ENCODE results near the gene IL4R. TPM values are rescaled to one million over a fixed set of nuclear protein-coding genes. Genes with fewer than 3 reads are reported as not detected.

The IL4R gene
- total RNA-seq, 6 experiments from 2014 or later, result 38.8 to 147 (median 46.9) TPM

DNA sequence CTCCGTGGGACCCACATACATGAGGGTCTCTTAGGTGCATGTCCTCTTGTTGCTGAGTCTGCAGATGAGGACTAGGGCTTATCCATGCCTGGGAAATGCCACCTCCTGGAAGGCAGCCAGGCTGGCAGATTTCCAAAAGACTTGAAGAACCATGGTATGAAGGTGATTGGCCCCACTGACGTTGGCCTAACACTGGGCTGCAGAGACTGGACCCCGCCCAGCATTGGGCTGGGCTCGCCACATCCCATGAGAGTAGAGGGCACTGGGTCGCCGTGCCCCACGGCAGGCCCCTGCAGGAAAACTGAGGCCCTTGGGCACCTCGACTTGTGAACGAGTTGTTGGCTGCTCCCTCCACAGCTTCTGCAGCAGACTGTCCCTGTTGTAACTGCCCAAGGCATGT lies 50.0 kb downstream of the IL4R start:
- Histone ChIP-seq H3K4me3 (peak overlapping the region in 1 of 3 donors; percentile 21), H3K4me1 (peaks cover 0 to 41% (median 22%) of the 10 kb centered on the region in 4 donors), H3K27ac (peak overlapping the region; percentile 51 to 86 (median 72)), H3K9me3 (no peaks in the 10 kb centered on the region), H3K27me3 (no peaks in the 10 kb centered on the region), H3K36me3 (peaks cover 12 to 28% (median 24%) of the 10 kb centered on the region in 4 donors)
- peak; percentile 18 for TF ChIP-seq POLR2A (IDR thresholded peaks at IDR 0.05)
- TF ChIP-seq, protein P1, sequence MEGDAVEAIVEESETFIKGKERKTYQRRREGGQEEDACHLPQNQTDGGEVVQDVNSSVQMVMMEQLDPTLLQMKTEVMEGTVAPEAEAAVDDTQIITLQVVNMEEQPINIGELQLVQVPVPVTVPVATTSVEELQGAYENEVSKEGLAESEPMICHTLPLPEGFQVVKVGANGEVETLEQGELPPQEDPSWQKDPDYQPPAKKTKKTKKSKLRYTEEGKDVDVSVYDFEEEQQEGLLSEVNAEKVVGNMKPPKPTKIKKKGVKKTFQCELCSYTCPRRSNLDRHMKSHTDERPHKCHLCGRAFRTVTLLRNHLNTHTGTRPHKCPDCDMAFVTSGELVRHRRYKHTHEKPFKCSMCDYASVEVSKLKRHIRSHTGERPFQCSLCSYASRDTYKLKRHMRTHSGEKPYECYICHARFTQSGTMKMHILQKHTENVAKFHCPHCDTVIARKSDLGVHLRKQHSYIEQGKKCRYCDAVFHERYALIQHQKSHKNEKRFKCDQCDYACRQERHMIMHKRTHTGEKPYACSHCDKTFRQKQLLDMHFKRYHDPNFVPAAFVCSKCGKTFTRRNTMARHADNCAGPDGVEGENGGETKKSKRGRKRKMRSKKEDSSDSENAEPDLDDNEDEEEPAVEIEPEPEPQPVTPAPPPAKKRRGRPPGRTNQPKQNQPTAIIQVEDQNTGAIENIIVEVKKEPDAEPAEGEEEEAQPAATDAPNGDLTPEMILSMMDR (IDR thresholded peaks at IDR 0.05), result no peak
- DNase-seq (peak; percentile 90 to 99 (median 95)), ATAC-seq (peak; percentile 53 to 83 (median 80))
- intact Hi-C loops (cut with DNase I), result loop anchor here (5.0 to 10.0 kb wide), 2 partner anchors 36 to 49 kb away; partner anchors contain the start of gene IL4R (in 1 of the 2)
- no CpG with 5 or more reads among the region's 9 CpGs for WGBS (ENCODE audit: insufficient coverage, low coverage, low lambda C conversion rate, missing lambda C conversion rate)

DNA sequence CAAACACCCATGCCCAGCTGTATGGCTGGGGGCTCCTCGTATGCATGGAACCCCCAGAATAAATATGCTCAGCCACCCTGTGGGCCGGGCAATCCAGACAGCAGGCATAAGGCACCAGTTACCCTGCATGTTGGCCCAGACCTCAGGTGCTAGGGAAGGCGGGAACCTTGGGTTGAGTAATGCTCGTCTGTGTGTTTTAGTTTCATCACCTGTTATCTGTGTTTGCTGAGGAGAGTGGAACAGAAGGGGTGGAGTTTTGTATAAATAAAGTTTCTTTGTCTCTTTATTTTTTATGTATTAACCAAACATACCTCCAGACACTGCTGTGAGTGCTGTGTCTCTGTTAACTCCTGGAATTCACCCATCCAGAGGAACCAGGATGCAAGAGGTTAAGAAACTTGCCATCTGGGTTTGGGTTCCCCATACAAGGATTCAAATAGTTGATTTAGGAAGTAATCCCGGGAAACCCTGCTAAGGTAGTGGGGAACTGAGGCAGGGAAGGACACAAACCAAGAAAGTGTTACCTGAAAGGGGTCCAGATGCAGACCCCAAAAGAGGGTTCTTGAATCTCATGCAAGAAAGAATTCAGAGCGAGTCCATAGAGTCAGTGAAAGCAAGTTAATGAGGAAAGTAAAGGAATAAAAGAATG lies 50.8 kb downstream of the IL4R start:
- Histone ChIP-seq H3K4me3 (peak overlapping the region in 1 of 3 donors; percentile 11), H3K36me3 (peaks cover 6 to 25% (median 17%) of the 10 kb centered on the region in 4 donors), H3K27me3 (no peaks in the 10 kb centered on the region), H3K9me3 (no peaks in the 10 kb centered on the region), H3K27ac (peak overlapping the region; percentile 51 to 86 (median 72)), H3K4me1 (peaks cover 0 to 41% (median 22%) of the 10 kb centered on the region in 4 donors)
- WGBS (ENCODE audit: insufficient coverage, low coverage, low lambda C conversion rate, missing lambda C conversion rate), result 43% methylated on average over 4 of the region's 6 CpGs
- intact Hi-C loops (cut with DNase I), result loop anchor here (5.0 to 10.0 kb wide), 3 partner anchors 37 to 132 kb away; partner anchors contain the start of gene IL4R (in 1 of the 2)
- ATAC-seq (peak; percentile 57 to 83 (median 78)), DNase-seq (peak; percentile 64 to 87 (median 85))
- peak; percentile 29 for TF ChIP-seq POLR2A (IDR thresholded peaks at IDR 0.05)
- TF ChIP-seq, protein P1 (IDR thresholded peaks at IDR 0.05), result no peak

- 70% methylated on average over 7 of the region's 7 CpGs for WGBS (ENCODE audit: insufficient coverage, low coverage, low lambda C conversion rate, missing lambda C conversion rate)
- Histone ChIP-seq H3K36me3 (peaks cover 6 to 24% (median 13%) of the 10 kb centered on the region in 4 donors), H3K27ac (peak overlapping the region; percentile 3 to 86 (median 27)), H3K4me3 (no peak overlapping the region), H3K4me1 (peaks cover 0 to 41% (median 22%) of the 10 kb centered on the region in 4 donors), H3K9me3 (no peaks in the 10 kb centered on the region), H3K27me3 (no peaks in the 10 kb centered on the region)
- no peak for TF ChIP-seq POLR2A (IDR thresholded peaks at IDR 0.05)
- TF ChIP-seq, protein P1 (IDR thresholded peaks at IDR 0.05), result no peak
- DNase-seq (no peak), ATAC-seq (peak in 2 of 4 donors; percentile 6 to 17)
- intact Hi-C loops (cut with DNase I), result loop anchor here (5.0 to 10.0 kb wide), 2 partner anchors 51 to 133 kb away; partner anchors contain the start of gene IL4R (in 1 of the 2)
These were observed 51.6 kb downstream of the IL4R start for GRCh38 chr16:27365142-27366089.

All from right lobe of liver (tissue), 6 donors.